ENCODE measurements around the gene CACNG5.

GRCh38 chr17:66915792-66916191, 80.9 kb downstream of the CACNG5 start:
- no peak for TF ChIP-seq CTCF (IDR thresholded peaks at IDR 0.05)
- TF ChIP-seq POLR2A (IDR thresholded peaks at IDR 0.05), result no peak
- TF ChIP-seq POLR2AphosphoS5 (IDR thresholded peaks at IDR 0.05), result no peak
- TF ChIP-seq EP300 (IDR thresholded peaks at IDR 0.05), result no peak

All from sigmoid colon (tissue), 4 donors.